GM18519 (cell line): ENCODE measurements around the gene TBRG4.
"Not testable (repeated sequence)": the region's sequence is repeated elsewhere in the genome, so short reads cannot be mapped to it uniquely, and the experiment has no call there.

Source experiments
- ATAC-seq: cut with Tn5 transposase; IDR thresholded peaks from one replicate; pipeline ENCODE4 v1.9.1; 2021; ENCODE audit warnings: mild to moderate bottlenecking, moderate library complexity; ENCODE audit not compliant: unreplicated experiment, low FRiP score

TBRG4 gene

GRCh38 chr7:45111298-45112223 lies at the start of gene TBRG4:
TSS of gene TBRG4 (minus strand) at chr7:45111697. CDS start at chr7:45109237, 2,460 bp downstream.
- peak; percentile 82 for ATAC-seq

- no peak for ATAC-seq
Measured at GRCh38 chr7:45161138-45161537, 49.6 kb upstream of the TBRG4 start.

- no peak for ATAC-seq
Measured at GRCh38 chr7:45160417-45160881, 49.0 kb upstream of the TBRG4 start.

- ATAC-seq = no peak
Measured at GRCh38 chr7:45159296-45159695, 47.8 kb upstream of the TBRG4 start.

GRCh38 chr7:45158471-45158870 lies 47.0 kb upstream of the TBRG4 start:
- ATAC-seq = no peak

GRCh38 chr7:45157653-45158401 lies 46.3 kb upstream of the TBRG4 start, which contains the start of gene RAMP3:
TSS of gene RAMP3 (plus strand) at chr7:45157791. CDS start at chr7:45157829, 38 bp downstream.
- ATAC-seq = no peak

GRCh38 chr7:45157286-45157652 lies 45.8 kb upstream of the TBRG4 start:
- no peak for ATAC-seq

- no peak for ATAC-seq
Measured at GRCh38 chr7:45156516-45157272, 45.2 kb upstream of the TBRG4 start.

GRCh38 chr7:45155941-45156340 lies 44.4 kb upstream of the TBRG4 start:
- ATAC-seq = no peak

- ATAC-seq = no peak
Measured at GRCh38 chr7:45155357-45155900, 43.9 kb upstream of the TBRG4 start.

GRCh38 chr7:45153861-45154260 lies 42.4 kb upstream of the TBRG4 start:
- not testable (repeated sequence) for ATAC-seq

GRCh38 chr7:45153233-45153632 lies 41.7 kb upstream of the TBRG4 start:
- no peak for ATAC-seq

GRCh38 chr7:45151967-45152366 lies 40.5 kb upstream of the TBRG4 start:
- no peak for ATAC-seq

GRCh38 chr7:45151131-45151684 lies 39.7 kb upstream of the TBRG4 start:
- no peak for ATAC-seq

- no peak for ATAC-seq
Measured at GRCh38 chr7:45150199-45150598, 38.7 kb upstream of the TBRG4 start.

- no peak for ATAC-seq
Measured at GRCh38 chr7:45149606-45150005, 38.1 kb upstream of the TBRG4 start.

- ATAC-seq = no peak
Measured at GRCh38 chr7:45148653-45148973, 37.1 kb upstream of the TBRG4 start.

- no peak for ATAC-seq
Measured at GRCh38 chr7:45147858-45148652, 36.6 kb upstream of the TBRG4 start.
